T-helper 22 cell (primary cell): ENCODE results near the gene EXOC2.

ENCODE experiments used
- DNase-seq: peaks from one replicate; pipeline ENCODE4 v3.0.0-alpha.2; 2020; ENCODE audit warnings: low read depth

The EXOC2 gene

GRCh38 chr6:470051-470900 lies 222.7 kb downstream of the EXOC2 start:
- DNase-seq: no peak

GRCh38 chr6:467671-468082 lies 225.3 kb downstream of the EXOC2 start:
- no peak for DNase-seq

- no peak for DNase-seq
These were observed 225.8 kb downstream of the EXOC2 start for GRCh38 chr6:467111-467510.

GRCh38 chr6:466564-466963 lies 226.4 kb downstream of the EXOC2 start:
- no peak for DNase-seq

- no peak for DNase-seq
These were observed 227.2 kb downstream of the EXOC2 start for GRCh38 chr6:465531-466348.

GRCh38 chr6:456887-457286 lies 236.1 kb downstream of the EXOC2 start:
- DNase-seq: no peak

GRCh38 chr6:456358-456867 lies 236.5 kb downstream of the EXOC2 start:
- no peak for DNase-seq

GRCh38 chr6:455835-456234 lies 237.1 kb downstream of the EXOC2 start:
- DNase-seq: no peak

GRCh38 chr6:455006-455585 lies 237.8 kb downstream of the EXOC2 start:
- DNase-seq: no peak

GRCh38 chr6:454148-454991 lies 238.6 kb downstream of the EXOC2 start:
- DNase-seq: no peak

- no peak for DNase-seq
These were observed 239.8 kb downstream of the EXOC2 start for GRCh38 chr6:453152-453551.

GRCh38 chr6:452301-453067 lies 240.5 kb downstream of the EXOC2 start:
- no peak for DNase-seq

- no peak for DNase-seq
These were observed 241.1 kb downstream of the EXOC2 start for GRCh38 chr6:451847-452246.

GRCh38 chr6:451336-451735 lies 241.6 kb downstream of the EXOC2 start:
- DNase-seq: no peak

GRCh38 chr6:449486-450419 lies 243.2 kb downstream of the EXOC2 start:
- DNase-seq: no peak

- no peak for DNase-seq
These were observed 243.9 kb downstream of the EXOC2 start for GRCh38 chr6:449057-449430.

- no peak for DNase-seq
These were observed 244.5 kb downstream of the EXOC2 start for GRCh38 chr6:448296-449056.

- no peak for DNase-seq
These were observed 245.4 kb downstream of the EXOC2 start for GRCh38 chr6:447381-448165.
